Urinary bladder (tissue), 4 donors: Measurements from ENCODE around the gene RBM33. TPM values are rescaled to one million over a fixed set of nuclear protein-coding genes. Genes with fewer than 3 reads are reported as not detected.

Experiments
- DNase-seq: peaks from one replicate; pipeline ENCODE4 v3.0.0-alpha.2; 2015; ENCODE audit errors: extremely low spot score
- H3K27ac ChIP-seq: one replicate; pipeline ENCODE4 v1.5.1; 2013; ENCODE audit warnings: low read depth, mild to moderate bottlenecking, moderate library complexity
- H3K36me3 ChIP-seq: one replicate; pipeline ENCODE4 v1.6.1; 2013; ENCODE audit warnings: mild to moderate bottlenecking, moderate library complexity; ENCODE audit not compliant: insufficient read depth
- H3K4me1 ChIP-seq: one replicate; pipeline ENCODE4 v1.6.1; 2013; ENCODE audit warnings: mild to moderate bottlenecking, moderate library complexity; ENCODE audit not compliant: insufficient read depth
- H3K4me3 ChIP-seq: one replicate; pipeline ENCODE4 v1.5.1; 2013; ENCODE audit warnings: low read depth, low read length
- WGBS: extraction: QIAGEN DNeasy Blood & Tissue Kit; methylation state at CpG from one replicate; pipeline ENCODE4 v1.1.7; 2013; 5-methylcytosine and 5-hydroxymethylcytosine counted together
- polyA plus RNA-seq: library from polyadenylated mRNA; stranded (reverse); fragments of 200-250 nt; gene quantifications from one replicate; pipeline ENCODE4 v1.2.3, GENCODE V29; 2013
- total RNA-seq: library from RNA; depleted of rRNA; stranded (reverse); fragments of >200 nt; gene quantifications from one replicate; pipeline ENCODE4 v1.2.3, GENCODE V29; 2014
- donor health status: healthy with polysubstance abuse.
- donor health status: healthy.

RBM33 gene
- total and polyA plus RNA-seq, 2 donors, result 15.6 to 49.2 TPM

- no peak for DNase-seq
- Histone ChIP-seq H3K27ac (no peak overlapping the region), H3K4me3 (no peak overlapping the region), H3K36me3 (no peaks in the 10 kb centered on the region), H3K4me1 (no peaks in the 10 kb centered on the region)
- 78% methylated on average over 12 of the region's 12 CpGs for WGBS
Measured at GRCh38 chr7:155819186-155819585, 174.7 kb downstream of the RBM33 start.

- 89% methylated on average over 18 of the region's 18 CpGs for WGBS
- H3K4me1 ChIP-seq, result no peaks in the 10 kb centered on the region
- H3K36me3 ChIP-seq, result no peaks in the 10 kb centered on the region
Measured at GRCh38 chr7:155820246-155820645, 175.8 kb downstream of the RBM33 start.

GRCh38 chr7:155820788-155821187 is 176.3 kb downstream of the RBM33 start:
- WGBS, result 76% methylated on average over 13 of the region's 13 CpGs
- Histone ChIP-seq H3K4me3 (no peak overlapping the region), H3K4me1 (no peaks in the 10 kb centered on the region), H3K36me3 (no peaks in the 10 kb centered on the region), H3K27ac (no peak overlapping the region)
- no peak for DNase-seq

More at GRCh38 chr7:155820246-155820645, 175.8 kb downstream of the RBM33 start:
- Histone ChIP-seq H3K27ac (no peak overlapping the region), H3K4me3 (no peak overlapping the region)
- no peak for DNase-seq

GRCh38 chr7:155821851-155822250 is 177.4 kb downstream of the RBM33 start:
- Histone ChIP-seq H3K4me1 (no peaks in the 10 kb centered on the region), H3K36me3 (no peaks in the 10 kb centered on the region), H3K4me3 (no peak overlapping the region), H3K27ac (no peak overlapping the region)
- WGBS, result 85% methylated on average over 11 of the region's 11 CpGs
- no peak for DNase-seq

- DNase-seq, result no peak
- H3K27ac ChIP-seq, result no peak overlapping the region
- 82% methylated on average over 17 of the region's 17 CpGs for WGBS
Measured at GRCh38 chr7:155824227-155824886, 179.9 kb downstream of the RBM33 start.

GRCh38 chr7:155825336-155825735 is 180.9 kb downstream of the RBM33 start:
- no peaks in the 10 kb centered on the region for H3K36me3 ChIP-seq
- WGBS, result 44% methylated on average over 3 of the region's 3 CpGs
- no peak overlapping the region for H3K4me3 ChIP-seq
- H3K27ac ChIP-seq, result no peak overlapping the region
- H3K4me1 ChIP-seq, result no peaks in the 10 kb centered on the region
- no peak for DNase-seq

More at GRCh38 chr7:155824227-155824886, 179.9 kb downstream of the RBM33 start:
- no peaks in the 10 kb centered on the region for H3K4me1 ChIP-seq
- no peak overlapping the region for H3K4me3 ChIP-seq
- no peaks in the 10 kb centered on the region for H3K36me3 ChIP-seq

GRCh38 chr7:155829796-155830470 is 185.5 kb downstream of the RBM33 start:
- Histone ChIP-seq H3K4me1 (no peaks in the 10 kb centered on the region), H3K27ac (no peak overlapping the region), H3K36me3 (no peaks in the 10 kb centered on the region), H3K4me3 (no peak overlapping the region)
- DNase-seq, result no peak
- WGBS, result 74% methylated on average over 17 of the region's 17 CpGs

Other genes with a start within 250 kb of the RBM33 start
- not detected for gene EN2, start 186.5 kb upstream of the RBM33 start, total RNA-seq
- 0.06 TPM for gene EN2, start 186.5 kb upstream of the RBM33 start, polyA plus RNA-seq
- gene CNPY1, start 98.1 kb upstream of the RBM33 start, total RNA-seq, result 0.32 TPM
- not detected for gene CNPY1, start 98.1 kb upstream of the RBM33 start, polyA plus RNA-seq
- 13.8 TPM for gene SHH, start 167.8 kb downstream of the RBM33 start, total RNA-seq
- gene SHH, start 167.8 kb downstream of the RBM33 start, polyA plus RNA-seq, result 8.6 TPM